GM12878 (cell line): ENCODE data around the gene CD9. TPM values are rescaled to one million over a fixed set of nuclear protein-coding genes. Genes with fewer than 3 reads are reported as not detected.
A peak's percentile ranks its signal among the peaks of the same experiment; 100 is the strongest.

Experiments used
- FOS ChIP-seq: IDR thresholded peaks from 3 replicates; pipeline ENCODE4 v1.6.1; 2011; ENCODE audit warnings: borderline replicate concordance; ENCODE audit not compliant: insufficient read length; ENCODE audit errors: extremely low read depth
- IKZF1 ChIP-seq: fragments of 450-650 bp; conservative IDR thresholded peaks from 2 replicates; pipeline ENCODE4 v1.6.1; 2017; ENCODE audit warnings: antibody characterized with exemption, mild to moderate bottlenecking
- KAT2A ChIP-seq: conservative IDR thresholded peaks from 2 replicates; pipeline ENCODE4 v1.6.1; 2011; ENCODE audit warnings: low read depth, low read length; ENCODE audit not compliant: control insufficient read depth
- KDM1A ChIP-seq: fragments of 200-600 bp; sonication (generic); IDR thresholded peaks from 2 replicates; pipeline ENCODE4 v1.6.1; 2016; ENCODE audit warnings: borderline replicate concordance
- RAD21 ChIP-seq: IDR thresholded peaks from 2 replicates; pipeline ENCODE4 v1.6.1; 2011; ENCODE audit warnings: mild to moderate bottlenecking, low read depth, low read length, moderate library complexity; ENCODE audit not compliant: insufficient read depth
- RBBP5 ChIP-seq: fragments of 200-600 bp; sonication (generic); conservative IDR thresholded peaks from 2 replicates; pipeline ENCODE4 v1.6.1; 2016
- SMAD5 ChIP-seq: IDR thresholded peaks from 2 replicates; pipeline ENCODE4 v1.6.1; 2016; ENCODE audit warnings: antibody characterized with exemption, low read depth
- SMARCA5 ChIP-seq: fragments of 450-650 bp; IDR thresholded peaks from 2 replicates; pipeline ENCODE4 v1.6.1; 2017; ENCODE audit warnings: mild to moderate bottlenecking
- TCF12 ChIP-seq: IDR thresholded peaks from 2 replicates; pipeline ENCODE4 v1.6.1; 2011; ENCODE audit warnings: low read depth, mild to moderate bottlenecking, low read length
- polyA plus RNA-seq, 11 experiments: library from polyadenylated mRNA; depleted of rRNA in 4 of 11; unstranded in 6 of 11; stranded (reverse) in 5 of 11; fragments of >200 nt; fragmentation: Nextera tagmentation in 4 of 11; fragmentation: Illumina TruSeq in 1 of 11; extraction: Ambion mirVana in 4 of 11; extraction: Trizol in 1 of 11; gene quantifications; 1 replicate in 1 of 11; 2 replicates in 10 of 11; pipeline versions ENCODE4 v1.2.1 to v1.2.3, GENCODE V29; 2011 to 2016; ENCODE audit warnings: inconsistent platforms in 2 of 11, missing spikeins in 2 of 11, low read depth in 1 of 11
- total RNA-seq, 4 experiments: library from RNA; depleted of rRNA in 3 of 4; stranded (reverse); fragments of >200 nt in 3 of 4; fragmentation: Illumina TruSeq in 1 of 4; extraction: Trizol in 1 of 4; gene quantifications; 2 replicates each; pipeline versions ENCODE4 v1.2.1 to v1.2.3, GENCODE V29; 2013 to 2021
- TF ChIP-seq, protein P1 (sequence below): IDR thresholded peaks from 2 replicates; pipeline ENCODE4 v1.6.1; 2012; ENCODE audit warnings: mild to moderate bottlenecking, low read depth, low read length
- TF ChIP-seq, protein P2 (sequence below): IDR thresholded peaks from 2 replicates; pipeline ENCODE4 v1.6.1; 2011; ENCODE audit warnings: low read depth, mild to moderate bottlenecking, low read length, moderate library complexity, borderline replicate concordance; ENCODE audit errors: extremely low read depth
- TF ChIP-seq, protein P3 (sequence below): fragments of 450-650 bp; formaldehyde crosslinking; IDR thresholded peaks from 2 replicates; pipeline ENCODE4 v1.4.0; 2020; ENCODE audit warnings: mild to moderate bottlenecking, moderate library complexity

The CD9 gene
- total and polyA plus RNA-seq, 10 of the 15 experiments (the other 5 are each of a cell fraction or from before 2014, with no cell fraction given): 4.8 to 29.9 (median 9.7) TPM

DNA sequence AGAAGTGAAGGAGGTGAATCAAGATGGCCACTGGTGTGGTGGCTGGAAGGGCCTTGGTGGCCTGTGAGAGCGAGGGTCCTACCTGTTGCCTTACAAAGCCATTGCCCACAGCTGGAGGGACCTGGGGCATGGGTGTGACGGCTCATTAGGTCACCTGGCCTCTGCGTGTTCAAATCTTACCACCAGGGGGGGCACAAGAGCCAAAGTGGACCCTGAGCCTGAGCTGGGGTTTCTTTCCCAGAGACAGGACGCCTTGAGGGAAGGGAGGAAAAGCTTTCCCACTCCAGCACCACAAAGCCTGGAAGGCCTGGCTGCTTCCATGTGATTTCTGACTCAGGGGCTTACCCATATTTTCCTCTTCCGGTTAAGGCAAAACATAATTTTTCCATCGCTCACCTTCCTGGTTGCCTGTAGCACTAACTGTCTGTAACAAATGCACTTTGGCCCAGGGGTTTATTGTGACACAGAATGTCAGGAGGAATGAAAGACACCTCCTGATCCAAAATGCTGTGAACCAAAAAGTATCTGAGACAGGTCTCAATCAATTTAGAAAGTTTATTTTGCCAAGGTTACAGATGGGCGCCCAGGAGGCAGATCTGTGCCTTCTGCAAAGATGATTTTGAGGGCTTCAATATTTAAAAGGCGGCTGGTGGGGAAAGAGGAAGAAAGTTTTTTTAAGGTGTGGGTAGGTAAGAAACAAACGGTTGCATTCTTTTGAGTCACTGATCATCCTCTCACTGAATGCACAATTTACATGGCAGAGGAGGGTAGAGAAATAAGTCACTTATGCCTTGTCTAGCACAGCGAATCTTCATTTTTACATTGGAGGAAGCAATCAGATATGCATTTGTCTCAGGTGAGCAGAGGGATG is 4.3 kb upstream of the CD9 start (continued):
- TF ChIP-seq KAT2A (no peak), KDM1A (no peak), FOS (no peak), SMAD5 (no peak), TCF12 (0 out of 2 replicates have a peak, but pooled peaks have one; percentile 49), SMARCA5 (peak; percentile 39; the same call in 1 of the 2 replicates), RBBP5 (no peak), RAD21 (peak; percentile 80), IKZF1 (peak; percentile 83)
- TF ChIP-seq, protein P1, sequence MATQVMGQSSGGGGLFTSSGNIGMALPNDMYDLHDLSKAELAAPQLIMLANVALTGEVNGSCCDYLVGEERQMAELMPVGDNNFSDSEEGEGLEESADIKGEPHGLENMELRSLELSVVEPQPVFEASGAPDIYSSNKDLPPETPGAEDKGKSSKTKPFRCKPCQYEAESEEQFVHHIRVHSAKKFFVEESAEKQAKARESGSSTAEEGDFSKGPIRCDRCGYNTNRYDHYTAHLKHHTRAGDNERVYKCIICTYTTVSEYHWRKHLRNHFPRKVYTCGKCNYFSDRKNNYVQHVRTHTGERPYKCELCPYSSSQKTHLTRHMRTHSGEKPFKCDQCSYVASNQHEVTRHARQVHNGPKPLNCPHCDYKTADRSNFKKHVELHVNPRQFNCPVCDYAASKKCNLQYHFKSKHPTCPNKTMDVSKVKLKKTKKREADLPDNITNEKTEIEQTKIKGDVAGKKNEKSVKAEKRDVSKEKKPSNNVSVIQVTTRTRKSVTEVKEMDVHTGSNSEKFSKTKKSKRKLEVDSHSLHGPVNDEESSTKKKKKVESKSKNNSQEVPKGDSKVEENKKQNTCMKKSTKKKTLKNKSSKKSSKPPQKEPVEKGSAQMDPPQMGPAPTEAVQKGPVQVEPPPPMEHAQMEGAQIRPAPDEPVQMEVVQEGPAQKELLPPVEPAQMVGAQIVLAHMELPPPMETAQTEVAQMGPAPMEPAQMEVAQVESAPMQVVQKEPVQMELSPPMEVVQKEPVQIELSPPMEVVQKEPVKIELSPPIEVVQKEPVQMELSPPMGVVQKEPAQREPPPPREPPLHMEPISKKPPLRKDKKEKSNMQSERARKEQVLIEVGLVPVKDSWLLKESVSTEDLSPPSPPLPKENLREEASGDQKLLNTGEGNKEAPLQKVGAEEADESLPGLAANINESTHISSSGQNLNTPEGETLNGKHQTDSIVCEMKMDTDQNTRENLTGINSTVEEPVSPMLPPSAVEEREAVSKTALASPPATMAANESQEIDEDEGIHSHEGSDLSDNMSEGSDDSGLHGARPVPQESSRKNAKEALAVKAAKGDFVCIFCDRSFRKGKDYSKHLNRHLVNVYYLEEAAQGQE: no peak
- TF ChIP-seq, protein P2, sequence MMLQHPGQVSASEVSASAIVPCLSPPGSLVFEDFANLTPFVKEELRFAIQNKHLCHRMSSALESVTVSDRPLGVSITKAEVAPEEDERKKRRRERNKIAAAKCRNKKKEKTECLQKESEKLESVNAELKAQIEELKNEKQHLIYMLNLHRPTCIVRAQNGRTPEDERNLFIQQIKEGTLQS: peak; percentile 9; the same call in 1 of the 2 replicates
- TF ChIP-seq, protein P3, sequence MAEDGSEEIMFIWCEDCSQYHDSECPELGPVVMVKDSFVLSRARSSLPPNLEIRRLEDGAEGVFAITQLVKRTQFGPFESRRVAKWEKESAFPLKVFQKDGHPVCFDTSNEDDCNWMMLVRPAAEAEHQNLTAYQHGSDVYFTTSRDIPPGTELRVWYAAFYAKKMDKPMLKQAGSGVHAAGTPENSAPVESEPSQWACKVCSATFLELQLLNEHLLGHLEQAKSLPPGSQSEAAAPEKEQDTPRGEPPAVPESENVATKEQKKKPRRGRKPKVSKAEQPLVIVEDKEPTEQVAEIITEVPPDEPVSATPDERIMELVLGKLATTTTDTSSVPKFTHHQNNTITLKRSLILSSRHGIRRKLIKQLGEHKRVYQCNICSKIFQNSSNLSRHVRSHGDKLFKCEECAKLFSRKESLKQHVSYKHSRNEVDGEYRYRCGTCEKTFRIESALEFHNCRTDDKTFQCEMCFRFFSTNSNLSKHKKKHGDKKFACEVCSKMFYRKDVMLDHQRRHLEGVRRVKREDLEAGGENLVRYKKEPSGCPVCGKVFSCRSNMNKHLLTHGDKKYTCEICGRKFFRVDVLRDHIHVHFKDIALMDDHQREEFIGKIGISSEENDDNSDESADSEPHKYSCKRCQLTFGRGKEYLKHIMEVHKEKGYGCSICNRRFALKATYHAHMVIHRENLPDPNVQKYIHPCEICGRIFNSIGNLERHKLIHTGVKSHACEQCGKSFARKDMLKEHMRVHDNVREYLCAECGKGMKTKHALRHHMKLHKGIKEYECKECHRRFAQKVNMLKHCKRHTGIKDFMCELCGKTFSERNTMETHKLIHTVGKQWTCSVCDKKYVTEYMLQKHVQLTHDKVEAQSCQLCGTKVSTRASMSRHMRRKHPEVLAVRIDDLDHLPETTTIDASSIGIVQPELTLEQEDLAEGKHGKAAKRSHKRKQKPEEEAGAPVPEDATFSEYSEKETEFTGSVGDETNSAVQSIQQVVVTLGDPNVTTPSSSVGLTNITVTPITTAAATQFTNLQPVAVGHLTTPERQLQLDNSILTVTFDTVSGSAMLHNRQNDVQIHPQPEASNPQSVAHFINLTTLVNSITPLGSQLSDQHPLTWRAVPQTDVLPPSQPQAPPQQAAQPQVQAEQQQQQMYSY (CRISPR knock-in tag): no peak
